Suprapubic skin (tissue), 3 donors: Measurements from ENCODE around the gene MRPL14.

ENCODE experiments used
- CTCF ChIP-seq, 2 donors: fragments of 200-600 bp in 1 of 2; fragments of 450-650 bp in 1 of 2; sonication (generic) in 1 of 2; IDR thresholded peaks; one replicate each; pipeline ENCODE4 v1.5.1; 2016 to 2019; ENCODE audit warnings: antibody characterized with exemption in 2 of 2, mild to moderate bottlenecking in 1 of 2, moderate library complexity in 1 of 2
- EP300 ChIP-seq: sonication (generic); formaldehyde crosslinking; IDR thresholded peaks from one replicate; pipeline ENCODE4 v1.6.1; 2017; ENCODE audit warnings: antibody characterized with exemption
- POLR2A ChIP-seq, 2 donors: fragments of 450-650 bp; IDR thresholded peaks; one replicate each; pipeline ENCODE4 v1.6.1; 2017; ENCODE audit warnings: antibody characterized with exemption in 2 of 2, mild to moderate bottlenecking in 2 of 2, moderate library complexity in 2 of 2

DNA sequence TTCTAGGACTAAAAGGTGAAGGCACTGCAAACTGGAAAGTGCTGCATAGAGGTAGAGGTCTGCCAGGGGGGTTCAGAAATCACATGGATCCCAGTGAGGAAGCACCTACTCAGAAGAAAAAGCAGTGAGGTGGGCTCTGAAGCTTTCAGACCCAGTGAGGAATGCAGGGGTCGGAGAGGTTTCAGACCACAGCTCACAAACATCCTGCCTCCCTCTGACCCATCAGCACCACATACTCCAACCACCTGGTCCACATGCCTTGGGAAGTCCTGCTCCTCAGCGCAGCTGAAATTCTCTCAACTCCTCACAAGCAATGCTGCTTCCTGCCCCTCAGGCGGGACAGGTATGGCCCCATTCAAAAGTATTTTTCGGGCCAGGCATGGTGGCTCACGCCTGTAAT lies 20.2 kb downstream of the MRPL14 start:
- TF ChIP-seq CTCF (IDR thresholded peaks at IDR 0.05) (no peak), POLR2A (IDR thresholded peaks at IDR 0.05) (no peak), EP300 (no peak)
